ENCODE data around the gene SRSF3. TPM values are rescaled to one million over a fixed set of nuclear protein-coding genes. Genes with fewer than 3 reads are reported as not detected.
A peak's percentile ranks its signal among the peaks of the same experiment; 100 is the strongest.

The SRSF3 gene
- total and polyA plus RNA-seq, 9 of the 15 experiments (the other 6 are each of a cell fraction or from before 2014, with no cell fraction given) = 337 to 1,200 (median 518) TPM

GRCh38 chr6:36622901-36623546, 28.9 kb downstream of the SRSF3 start:
- Histone ChIP-seq H3K9ac (ENCODE audit: insufficient read depth in 1 of 2, low read depth in 2 of 2, low read length in 2 of 2) (no peak overlapping the region), H3K9me3 (replicated peaks; ENCODE audit: control insufficient read depth, insufficient read depth, low read depth, low read length) (no peaks in the 10 kb centered on the region), H3K79me2 (ENCODE audit: control insufficient read depth, insufficient read depth, low read length) (no peaks in the 10 kb centered on the region), H3K4me2 (ENCODE audit: insufficient read depth, low read length) (no peak overlapping the region), H3K36me3 (ENCODE audit: control insufficient read depth, insufficient read depth, low read length) (no peaks in the 10 kb centered on the region), H3K4me3 (no peak overlapping the region), H4K20me1 (replicated peaks; ENCODE audit: control insufficient read depth, insufficient read depth, low read length) (peaks cover 4% of the 10 kb centered on the region; the same call in 1 of the 2 replicates), H3K9me1 (ENCODE audit: control insufficient read depth, insufficient read depth, low read length) (no peaks in the 10 kb centered on the region), H3K27ac (ENCODE audit: extremely low read depth, low read depth, low read length) (no peak overlapping the region), H2AFZ (ENCODE audit: low read depth, low read length) (no peak overlapping the region), H3K27me3 (ENCODE audit: control insufficient read depth in 2 of 2, insufficient read depth in 2 of 2, low read length in 2 of 2) (peaks cover 2 to 23% of the 10 kb centered on the region in 2 experiments; a peak in 3 of 5 replicates), H3K4me1 (replicated peaks in 1 of 2; ENCODE audit: control insufficient read depth in 2 of 2, insufficient read depth in 2 of 2, low read length in 2 of 2) (peaks cover 6 to 9% of the 10 kb centered on the region in 2 experiments; a peak in 3 of 5 replicates)
- 0 out of 2 replicates have a peak, but pooled peaks have one; percentile 39 for TF ChIP-seq SREBF1 (IDR thresholded peaks at IDR 0.05; ENCODE audit: borderline replicate concordance, low read depth, low read length)
- TF ChIP-seq RCOR1 (IDR thresholded peaks at IDR 0.05; ENCODE audit: borderline replicate concordance in 1 of 2, low read depth in 2 of 2, low read length in 2 of 2) = no peak
- DNase-seq (ENCODE audit: extremely low read depth in 1 of 4, low spot score in 3 of 4) (peak in 1 of 4 experiments; percentile 8), ATAC-seq (peak; percentile 27), FAIRE-seq (no peak)
- 19% methylated on average over 4 of the region's 4 CpGs for WGBS (ENCODE audit: insufficient coverage, low coverage, missing lambda C conversion rate)
- ChIA-PET CTCF (ENCODE audit: low intra/inter-chr PET ratio) (interaction anchor here (0.5 to 1.9 kb wide), 5 partner anchors 8 to 136 kb away, joined by 3 to 24 read pairs (median 5); no protein-coding TSS in a partner anchor), POLR2A (interaction anchor here (0.7 to 0.9 kb wide), 2 partner anchors 59 to 113 kb away, joined by 3 read pairs; no protein-coding TSS in a partner anchor)
- BruUV-seq (replicated peaks) = no TSS peak
- intact Hi-C loops (cut with micrococcal nuclease) = loop anchor here (1.0 to 2.0 kb wide), 3 partner anchors 57 to 136 kb away; no protein-coding TSS in a partner anchor
- in situ Hi-C loops (cut with MboI) = loop anchor here (5.0 to 10.0 kb wide), 2 partner anchors 59 to 132 kb away; no protein-coding TSS in a partner anchor
